Measurements from ENCODE around the gene KCNJ12. TPM values are rescaled to one million over a fixed set of nuclear protein-coding genes. Genes with fewer than 3 reads are reported as not detected.
A peak's percentile ranks its signal among the peaks of the same experiment; 100 is the strongest.
"Not testable (repeated sequence)": the region's sequence is repeated elsewhere in the genome, so short reads cannot be mapped to it uniquely, and the experiment has no call there.

The KCNJ12 gene
- total and polyA plus RNA-seq, 12 donors = 0.39 to 3.9 (median 0.97) TPM

- 52 to 69% (median 56%) methylated on average over 3 of the region's 3 CpGs for WGBS, 4 donors
- H3K4me3 ChIP-seq; H3K27ac ChIP-seq; H3K4me1 ChIP-seq (replicated peaks in 1 of 2); H3K9me3 ChIP-seq (replicated peaks in 1 of 3); intact Hi-C loops (cut with DNase I); H3K36me3 ChIP-seq (replicated peaks in 1 of 2); DNase-seq; H3K27me3 ChIP-seq: not testable (repeated sequence)
- TF ChIP-seq, protein P1, sequence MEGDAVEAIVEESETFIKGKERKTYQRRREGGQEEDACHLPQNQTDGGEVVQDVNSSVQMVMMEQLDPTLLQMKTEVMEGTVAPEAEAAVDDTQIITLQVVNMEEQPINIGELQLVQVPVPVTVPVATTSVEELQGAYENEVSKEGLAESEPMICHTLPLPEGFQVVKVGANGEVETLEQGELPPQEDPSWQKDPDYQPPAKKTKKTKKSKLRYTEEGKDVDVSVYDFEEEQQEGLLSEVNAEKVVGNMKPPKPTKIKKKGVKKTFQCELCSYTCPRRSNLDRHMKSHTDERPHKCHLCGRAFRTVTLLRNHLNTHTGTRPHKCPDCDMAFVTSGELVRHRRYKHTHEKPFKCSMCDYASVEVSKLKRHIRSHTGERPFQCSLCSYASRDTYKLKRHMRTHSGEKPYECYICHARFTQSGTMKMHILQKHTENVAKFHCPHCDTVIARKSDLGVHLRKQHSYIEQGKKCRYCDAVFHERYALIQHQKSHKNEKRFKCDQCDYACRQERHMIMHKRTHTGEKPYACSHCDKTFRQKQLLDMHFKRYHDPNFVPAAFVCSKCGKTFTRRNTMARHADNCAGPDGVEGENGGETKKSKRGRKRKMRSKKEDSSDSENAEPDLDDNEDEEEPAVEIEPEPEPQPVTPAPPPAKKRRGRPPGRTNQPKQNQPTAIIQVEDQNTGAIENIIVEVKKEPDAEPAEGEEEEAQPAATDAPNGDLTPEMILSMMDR (IDR thresholded peaks at IDR 0.05) = peak in 3 of 6 experiments; percentile 41 to 55 (median 51)
Observed at GRCh38 chr17:21449891-21450290, 73.7 kb downstream of the KCNJ12 start.

DNA sequence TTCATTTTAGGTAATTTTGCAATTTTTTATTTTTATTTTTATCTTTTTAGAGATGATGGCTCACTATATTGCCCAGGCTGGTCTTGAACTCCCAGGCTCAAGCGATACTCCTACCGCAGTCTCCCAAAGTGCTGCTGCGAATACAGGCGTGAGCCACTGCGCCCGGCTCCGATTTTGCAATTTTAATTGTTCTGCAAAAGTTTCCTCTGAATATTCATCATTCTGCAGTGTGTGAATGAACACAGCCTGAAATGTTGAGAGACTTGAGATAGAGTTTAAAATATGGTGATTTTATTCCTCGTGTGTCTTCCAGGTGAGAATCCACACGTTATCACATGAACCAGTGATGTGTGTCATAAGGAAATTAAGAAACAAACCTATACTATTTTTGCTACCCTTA is 75.8 kb downstream of the KCNJ12 start:
- DNase-seq = peak in 1 of 7 donors; percentile 36
- 61 to 65% (median 62%) methylated on average over 9 of the region's 9 CpGs for WGBS, 4 donors
- Histone ChIP-seq H3K4me3 (no peak overlapping the region), H3K36me3 (replicated peaks in 1 of 2) (no peaks in the 10 kb centered on the region), H3K9me3 (replicated peaks in 1 of 3) (no peaks in the 10 kb centered on the region), H3K4me1 (replicated peaks in 1 of 2) (peaks cover 3 to 5% of the 10 kb centered on the region in 2 donors), H3K27me3 (peaks cover 4% of the 10 kb centered on the region), H3K27ac (no peak overlapping the region)
- no peak for TF ChIP-seq POLR2A (IDR thresholded peaks at IDR 0.05)
- TF ChIP-seq, protein P1 (IDR thresholded peaks at IDR 0.05) = no peak
- intact Hi-C loops (cut with DNase I) = no loop called here

GRCh38 chr17:21452377-21453143 is 76.4 kb downstream of the KCNJ12 start:
- peaks cover 3 to 5% of the 10 kb centered on the region in 2 donors for H3K4me1 ChIP-seq (replicated peaks in 1 of 2)
- 9 to 15% (median 10%) methylated on average over 34 to 49 of the region's 49 CpGs for WGBS, 4 donors
- TF ChIP-seq POLR2A (IDR thresholded peaks at IDR 0.05) = no peak
- TF ChIP-seq, protein P1 (IDR thresholded peaks at IDR 0.05) = peak; percentile 40 to 62 (median 48)
- H3K36me3 ChIP-seq (replicated peaks in 1 of 2) = no peaks in the 10 kb centered on the region
- H3K27ac ChIP-seq = no peak overlapping the region
- intact Hi-C loops (cut with DNase I) = no loop called here
- H3K4me3 ChIP-seq = peak overlapping the region in 1 of 4 donors; percentile 30
- no peaks in the 10 kb centered on the region for H3K9me3 ChIP-seq (replicated peaks in 1 of 3)
- peak; percentile 33 to 73 (median 49) for DNase-seq
- H3K27me3 ChIP-seq = peaks cover 4% of the 10 kb centered on the region

DNA sequence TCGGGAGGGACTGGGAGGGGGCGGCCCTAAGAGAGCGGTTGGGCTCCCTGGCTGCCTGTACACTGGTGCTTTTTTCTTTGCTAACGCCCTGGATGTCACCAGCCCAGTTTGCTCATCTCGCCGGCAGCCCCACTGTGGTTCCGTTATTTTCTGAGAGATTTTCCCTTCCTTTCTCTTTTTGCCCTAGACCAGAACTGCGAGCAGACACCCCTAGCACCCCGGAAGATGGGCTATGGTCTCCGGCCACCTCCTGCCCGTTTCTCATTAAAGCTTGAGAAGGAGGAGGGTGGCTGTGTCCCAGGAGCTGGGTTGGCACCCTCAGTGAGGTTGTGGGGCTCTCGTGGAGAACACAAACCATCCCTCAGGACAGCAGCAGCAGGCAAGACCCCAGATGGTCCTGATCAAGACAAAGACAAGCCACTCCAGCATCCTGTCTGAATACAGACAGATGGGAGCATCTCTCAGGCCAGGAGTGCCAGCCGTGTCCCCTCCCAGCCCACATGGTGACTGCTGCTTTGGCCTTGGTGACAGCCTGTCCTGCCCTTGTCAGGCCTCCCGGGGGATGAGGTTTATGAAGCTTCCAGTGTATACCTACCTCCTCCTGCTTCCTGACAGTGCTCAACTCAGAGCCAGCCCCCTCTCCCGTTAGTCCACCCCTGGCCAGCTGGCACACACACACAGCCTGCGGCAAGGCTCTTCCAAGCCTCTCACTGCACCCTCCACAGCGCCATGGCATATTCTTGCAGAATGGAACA is 77.2 kb downstream of the KCNJ12 start:
- Histone ChIP-seq H3K4me3 (no peak overlapping the region), H3K9me3 (replicated peaks in 1 of 3) (no peaks in the 10 kb centered on the region), H3K4me1 (replicated peaks in 1 of 2) (peaks cover 3 to 5% of the 10 kb centered on the region in 2 donors), H3K27ac (no peak overlapping the region), H3K36me3 (replicated peaks in 1 of 2) (no peaks in the 10 kb centered on the region), H3K27me3 (peaks cover 4% of the 10 kb centered on the region)
- 54 to 65% (median 65%) methylated on average over 15 to 17 of the region's 17 CpGs for WGBS, 4 donors
- intact Hi-C loops (cut with DNase I) = no loop called here
- TF ChIP-seq, protein P1 (IDR thresholded peaks at IDR 0.05) = no peak
- no peak for TF ChIP-seq POLR2A (IDR thresholded peaks at IDR 0.05)
- DNase-seq = peak in 1 of 7 donors; percentile 45

DNA sequence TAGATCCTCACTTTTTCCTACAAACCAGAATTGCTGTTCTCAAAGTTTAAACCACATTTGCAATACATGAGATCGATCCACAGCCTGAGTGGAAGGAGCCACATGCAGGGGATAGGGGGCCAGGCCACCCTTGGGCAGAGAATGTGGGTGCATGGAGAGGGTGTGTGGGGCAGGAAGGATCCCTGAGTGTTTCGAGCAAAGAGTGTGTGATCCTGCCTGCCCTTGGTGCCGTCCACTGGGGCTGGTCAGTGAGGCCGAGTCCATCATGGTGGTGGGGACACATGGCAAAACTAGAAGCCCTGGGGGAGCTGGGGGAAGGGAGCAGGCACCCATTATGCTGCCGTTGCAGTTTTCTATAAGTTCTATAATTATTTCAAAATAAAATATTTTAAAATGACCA is 77.8 kb downstream of the KCNJ12 start:
- H3K27ac ChIP-seq; intact Hi-C loops (cut with DNase I); H3K9me3 ChIP-seq (replicated peaks in 1 of 3); H3K4me1 ChIP-seq (replicated peaks in 1 of 2); H3K27me3 ChIP-seq; H3K36me3 ChIP-seq (replicated peaks in 1 of 2); H3K4me3 ChIP-seq: not testable (repeated sequence)
- WGBS, 4 donors = 79 to 91% (median 87%) methylated on average over 5 of the region's 5 CpGs
- peak in 1 of 7 donors; percentile 28 for DNase-seq

Measured in adrenal gland (tissue), 12 donors.